LNCAP (cell line): ENCODE results near the gene USP12.

Experiments used
- TF ChIP-seq, protein P1 (sequence below): fragments of 450-650 bp; IDR thresholded peaks from 2 replicates; pipeline ENCODE4 v1.5.1; 2017; ENCODE audit warnings: mild to moderate bottlenecking

The USP12 gene

DNA sequence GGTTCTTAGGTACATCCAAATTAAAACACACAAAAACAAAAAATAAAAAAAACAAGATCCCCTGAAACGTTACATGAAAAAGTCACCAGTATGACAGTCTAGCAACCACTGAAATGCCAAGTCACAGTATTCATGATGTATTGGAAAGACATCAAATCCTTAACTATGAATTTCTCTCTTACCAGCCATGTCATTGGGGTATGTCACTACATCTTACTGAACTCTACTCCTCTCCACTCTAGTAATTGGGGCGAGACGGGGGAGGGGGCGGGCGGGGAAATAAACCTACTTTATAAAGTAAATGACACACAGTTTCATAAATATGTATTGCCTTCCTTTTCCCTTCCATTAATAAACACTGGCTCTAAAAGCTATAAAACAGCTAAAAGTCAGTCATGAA, 65.5 kb downstream of the USP12 start:
- TF ChIP-seq, protein P1, sequence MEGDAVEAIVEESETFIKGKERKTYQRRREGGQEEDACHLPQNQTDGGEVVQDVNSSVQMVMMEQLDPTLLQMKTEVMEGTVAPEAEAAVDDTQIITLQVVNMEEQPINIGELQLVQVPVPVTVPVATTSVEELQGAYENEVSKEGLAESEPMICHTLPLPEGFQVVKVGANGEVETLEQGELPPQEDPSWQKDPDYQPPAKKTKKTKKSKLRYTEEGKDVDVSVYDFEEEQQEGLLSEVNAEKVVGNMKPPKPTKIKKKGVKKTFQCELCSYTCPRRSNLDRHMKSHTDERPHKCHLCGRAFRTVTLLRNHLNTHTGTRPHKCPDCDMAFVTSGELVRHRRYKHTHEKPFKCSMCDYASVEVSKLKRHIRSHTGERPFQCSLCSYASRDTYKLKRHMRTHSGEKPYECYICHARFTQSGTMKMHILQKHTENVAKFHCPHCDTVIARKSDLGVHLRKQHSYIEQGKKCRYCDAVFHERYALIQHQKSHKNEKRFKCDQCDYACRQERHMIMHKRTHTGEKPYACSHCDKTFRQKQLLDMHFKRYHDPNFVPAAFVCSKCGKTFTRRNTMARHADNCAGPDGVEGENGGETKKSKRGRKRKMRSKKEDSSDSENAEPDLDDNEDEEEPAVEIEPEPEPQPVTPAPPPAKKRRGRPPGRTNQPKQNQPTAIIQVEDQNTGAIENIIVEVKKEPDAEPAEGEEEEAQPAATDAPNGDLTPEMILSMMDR = no peak

DNA sequence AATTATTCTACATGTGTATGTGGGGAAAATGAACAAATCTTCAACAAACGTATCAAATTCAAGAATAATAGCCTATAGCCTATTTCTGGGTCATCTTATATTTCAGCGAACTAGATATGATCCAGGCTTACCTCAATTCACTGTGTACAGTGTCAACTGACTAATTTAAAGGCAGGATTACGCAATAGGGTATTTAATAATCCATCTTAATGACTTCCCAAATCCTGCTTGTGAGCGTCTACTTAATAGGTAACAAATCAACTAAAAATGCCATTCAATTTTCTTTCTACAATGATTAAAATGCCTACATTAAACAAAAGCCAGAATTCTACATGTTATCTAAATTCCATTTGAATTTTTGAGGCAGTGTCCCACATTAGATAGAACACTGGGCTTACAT, 67.0 kb downstream of the USP12 start:
- TF ChIP-seq, protein P1 = no peak

DNA sequence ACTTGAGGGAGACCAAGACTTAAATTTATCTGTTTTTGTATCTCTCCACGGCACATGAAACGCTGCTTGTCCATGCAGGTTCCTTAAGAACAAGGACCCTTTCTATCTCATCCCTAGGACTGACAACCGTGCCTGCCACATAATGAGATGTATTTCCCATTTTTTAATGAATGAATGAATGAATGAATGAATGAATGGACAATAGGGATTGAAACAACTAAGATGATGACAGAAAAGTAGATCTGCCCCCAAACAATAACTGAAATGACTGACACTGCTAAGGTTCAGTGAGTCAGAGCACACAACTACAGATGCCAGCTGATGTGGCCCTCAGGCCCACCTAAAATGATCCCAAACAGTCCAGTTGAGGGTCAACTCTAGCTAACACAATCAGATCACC, 69.8 kb downstream of the USP12 start:
- TF ChIP-seq, protein P1 = no peak

DNA sequence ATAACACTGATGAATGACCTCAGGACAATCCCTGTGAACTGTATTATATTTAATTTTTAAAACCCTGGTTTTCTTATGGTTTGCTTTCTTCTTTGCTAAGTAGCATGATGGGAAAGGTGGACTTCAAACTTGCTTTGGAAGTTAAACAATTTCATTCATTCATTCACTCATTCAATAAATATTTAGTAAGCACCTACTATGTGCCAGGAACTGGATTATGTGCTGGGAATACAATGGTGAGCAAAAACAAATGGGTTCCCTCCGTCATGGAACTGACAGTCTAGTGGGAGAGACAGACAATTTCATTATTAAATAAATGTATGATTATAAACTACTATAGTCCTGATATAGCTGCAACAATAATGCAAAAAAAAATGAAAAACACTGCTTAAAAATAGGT, 70.3 kb downstream of the USP12 start:
- TF ChIP-seq, protein P1 = no peak

DNA sequence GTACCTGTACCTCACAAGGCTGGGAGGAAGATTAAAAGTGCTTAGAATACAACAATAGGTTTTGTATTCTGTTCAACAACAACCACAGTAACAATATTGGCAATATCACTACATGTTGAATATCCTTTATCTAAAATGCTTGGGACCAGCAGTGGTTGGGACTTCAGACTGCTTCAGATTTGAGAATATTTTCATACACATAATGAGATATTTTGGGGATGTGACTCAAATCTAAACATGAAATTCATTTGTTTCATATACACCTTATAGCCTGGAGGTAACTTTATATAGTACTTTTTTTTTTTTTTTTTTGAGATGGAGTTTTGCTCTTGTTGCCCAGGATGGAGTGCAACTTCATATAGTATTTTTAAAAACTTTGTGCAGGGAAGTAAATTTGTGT, 73.9 kb downstream of the USP12 start:
- TF ChIP-seq, protein P1 = no peak

DNA sequence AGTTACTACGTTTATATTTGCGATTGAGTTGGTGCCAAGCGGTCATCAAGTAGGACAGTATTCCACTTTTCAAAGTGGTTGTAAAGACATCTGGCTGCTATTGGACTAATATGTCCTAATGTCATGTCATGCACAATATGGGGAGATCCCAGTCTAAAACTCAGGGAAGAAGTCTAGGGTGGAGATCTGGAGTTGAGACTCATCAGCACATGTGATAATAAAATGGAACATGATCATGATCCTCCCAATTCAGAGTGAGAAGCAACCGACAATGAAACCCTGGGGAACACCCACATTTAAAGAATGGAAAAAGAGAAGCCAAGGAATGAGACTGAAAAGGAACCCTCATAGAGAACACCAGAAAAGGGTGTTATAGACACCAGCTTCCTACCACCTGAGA, 80.2 kb downstream of the USP12 start:
- TF ChIP-seq, protein P1 = no peak

DNA sequence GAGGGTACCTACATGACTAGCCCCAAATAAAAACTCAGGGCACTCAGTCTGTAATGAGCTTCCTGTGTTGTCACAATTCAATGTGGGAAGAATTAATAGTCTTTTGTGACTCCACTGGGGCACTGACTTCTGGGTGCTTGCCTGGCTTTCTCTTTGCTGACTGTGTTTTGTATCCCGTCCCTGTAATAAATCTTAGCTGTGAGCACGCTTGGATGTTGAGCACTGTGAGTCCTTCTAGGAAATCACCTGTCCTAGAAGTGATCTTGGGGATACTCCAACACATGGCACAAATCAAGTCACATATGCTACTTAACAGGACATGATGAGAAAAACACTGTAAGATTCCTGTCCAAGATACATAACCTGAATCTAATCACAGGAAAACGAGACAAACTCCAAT, 83.0 kb downstream of the USP12 start:
- TF ChIP-seq, protein P1 = no peak

DNA sequence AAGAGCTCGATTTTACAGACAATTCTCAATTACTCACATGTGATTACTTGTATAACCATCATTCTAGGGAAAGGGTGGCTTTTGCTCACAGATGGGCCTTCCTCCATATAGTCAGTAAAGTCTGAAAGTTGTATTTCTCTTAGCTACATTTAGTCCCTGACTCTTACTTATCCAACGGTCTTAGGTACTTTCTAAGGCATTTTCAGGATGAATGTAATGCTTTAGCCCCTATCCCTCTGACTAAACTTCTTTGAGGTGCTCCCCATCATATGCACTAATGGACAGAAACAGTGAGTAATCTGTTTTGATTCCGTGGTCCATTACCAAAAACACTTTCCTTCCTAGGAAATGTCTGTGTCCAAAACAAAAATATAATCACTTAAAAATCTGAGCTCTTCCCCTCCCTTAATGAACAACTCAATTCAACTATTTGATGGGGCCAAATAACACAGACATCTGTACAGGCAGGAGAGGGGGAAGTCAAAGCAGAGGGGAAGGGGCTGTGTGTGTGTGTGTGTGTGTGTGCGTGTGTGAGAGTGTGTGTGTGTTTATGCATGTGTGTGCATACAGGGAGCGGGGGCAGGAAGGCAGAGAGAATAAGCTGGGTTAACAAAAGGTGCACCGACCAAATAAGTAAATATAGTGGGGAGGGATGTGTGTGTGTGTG, 84.9 kb downstream of the USP12 start:
- TF ChIP-seq, protein P1 = no peak
